ENCODE measurements around the gene BRD3. TPM values are rescaled to one million over a fixed set of nuclear protein-coding genes. Genes with fewer than 3 reads are reported as not detected.
A peak's percentile ranks its signal among the peaks of the same experiment; 100 is the strongest.

Gene BRD3
- total RNA-seq, 1 donor from 2014 or later = 72.4 TPM

DNA sequence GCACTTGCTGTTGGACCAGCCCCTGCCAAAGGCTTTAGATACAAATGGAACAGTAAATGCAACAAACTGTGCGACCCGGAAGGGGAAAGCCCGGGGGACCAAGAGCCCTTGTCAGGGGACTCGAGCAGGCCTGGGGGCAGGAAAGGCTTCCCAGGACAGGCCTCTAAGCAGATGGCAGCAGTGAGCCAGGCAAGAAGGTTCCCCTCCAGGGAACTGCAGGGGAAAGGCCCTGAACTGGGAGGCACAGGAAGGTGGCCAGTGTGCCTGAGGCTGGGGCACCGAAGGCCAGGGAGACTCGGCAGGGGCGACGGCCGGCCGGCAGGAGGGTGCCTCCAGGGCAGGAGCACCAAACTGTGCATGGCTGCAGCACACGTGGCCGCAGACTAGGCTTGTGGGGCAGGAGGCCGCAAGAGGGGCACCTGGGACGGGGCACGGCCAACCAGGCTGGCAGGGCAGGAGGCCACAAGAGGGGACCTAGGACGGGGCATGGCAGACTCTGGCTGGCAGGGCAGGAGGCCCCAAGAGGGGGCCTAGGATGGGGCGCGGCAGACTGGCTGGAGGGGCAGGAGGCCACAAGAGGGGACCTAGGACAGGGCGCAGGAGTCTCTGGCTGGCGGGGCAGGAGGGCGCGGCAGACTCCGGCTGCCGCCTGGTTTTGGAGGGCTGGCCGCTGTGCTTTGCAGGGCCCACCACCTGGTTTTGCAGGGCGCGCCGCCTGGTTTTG lies 85.7 kb downstream of the BRD3 start:
- TF ChIP-seq CTCF (conservative IDR thresholded peaks at IDR 0.05) = no peak
- peaks cover 4% of the 10 kb centered on the region for H3K36me3 Mint-ChIP-seq

DNA sequence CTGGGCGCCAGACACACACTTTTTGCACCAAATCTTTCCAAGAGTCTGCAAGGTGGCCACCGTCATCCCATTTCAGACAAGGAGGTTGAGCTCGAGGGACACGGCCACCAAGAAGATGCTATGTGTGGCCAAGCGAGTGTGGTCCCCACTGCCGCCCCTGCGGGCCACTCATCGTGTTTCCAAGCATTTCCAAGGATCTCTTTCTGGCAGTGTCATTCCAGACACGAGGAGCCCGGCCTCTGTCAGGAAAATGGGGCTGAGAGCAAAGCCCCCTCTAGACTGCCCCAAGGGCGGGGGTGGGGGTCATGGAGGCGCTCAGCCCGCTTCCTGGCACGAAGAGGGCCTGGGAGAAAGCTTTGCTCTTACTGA lies 86.3 kb downstream of the BRD3 start:
- peaks cover 4% of the 10 kb centered on the region for H3K36me3 Mint-ChIP-seq
- H3K4me1 Mint-ChIP-seq (ENCODE audit: unreplicated experiment) = peaks cover 49% of the 10 kb centered on the region
- TF ChIP-seq CTCF (conservative IDR thresholded peaks at IDR 0.05) = no peak
- no peaks in the 10 kb centered on the region for H3K27me3 Mint-ChIP-seq
- no peak overlapping the region for H3K4me3 Mint-ChIP-seq
- no peak overlapping the region for H3K27ac Mint-ChIP-seq
- no peak for DNase-seq (ENCODE audit: extremely low spot score, unreplicated experiment)
- no peaks in the 10 kb centered on the region for H3K9me3 Mint-ChIP-seq

More for the DNA sequence above, 85.7 kb downstream of the BRD3 start:
- H3K4me1 Mint-ChIP-seq (ENCODE audit: unreplicated experiment) = peaks cover 53% of the 10 kb centered on the region
- DNase-seq (ENCODE audit: extremely low spot score, unreplicated experiment) = no peak
- no peaks in the 10 kb centered on the region for H3K27me3 Mint-ChIP-seq
- no peak overlapping the region for H3K4me3 Mint-ChIP-seq
- H3K9me3 Mint-ChIP-seq = no peaks in the 10 kb centered on the region
- H3K27ac Mint-ChIP-seq = no peak overlapping the region

DNA sequence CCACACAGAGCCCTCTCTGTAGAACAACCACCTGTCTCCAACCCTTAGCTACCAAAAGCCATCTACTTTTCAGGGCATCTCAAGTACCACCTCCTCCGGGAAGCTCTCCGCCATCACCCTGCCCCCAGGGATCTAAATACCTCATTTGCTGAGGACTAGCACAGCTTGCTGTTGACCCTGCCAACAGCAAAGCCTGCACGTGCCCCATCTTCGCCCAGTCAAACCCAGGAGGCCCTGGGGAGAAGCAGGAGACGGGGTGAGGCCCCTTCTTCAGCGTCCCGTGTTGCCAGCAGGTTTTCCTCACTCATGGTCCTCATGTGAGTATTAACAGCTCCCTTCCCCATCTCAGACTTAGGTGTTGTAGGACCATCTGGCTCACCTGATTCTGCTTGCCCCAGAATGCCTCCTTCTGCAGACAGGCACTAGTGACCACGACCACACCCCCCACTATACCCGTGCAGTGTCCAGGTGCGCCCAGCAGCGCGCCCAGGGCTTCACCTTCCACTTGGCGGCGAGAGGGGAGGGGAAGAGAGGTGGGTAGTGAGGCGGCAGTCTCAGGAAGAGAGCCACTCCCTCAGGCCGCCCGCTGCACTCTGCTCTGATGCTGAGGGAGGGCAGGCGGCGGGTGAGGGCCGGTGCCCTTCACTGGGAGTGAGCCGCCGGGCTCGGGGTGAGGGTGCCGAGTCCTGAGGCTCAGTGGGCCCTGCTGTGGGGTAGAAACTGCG lies 86.8 kb downstream of the BRD3 start:
- H3K27ac Mint-ChIP-seq = peak overlapping the region; percentile 19
- H3K9me3 Mint-ChIP-seq = no peaks in the 10 kb centered on the region
- H3K4me3 Mint-ChIP-seq = no peak overlapping the region
- H3K27me3 Mint-ChIP-seq = no peaks in the 10 kb centered on the region
- no peak for TF ChIP-seq CTCF (conservative IDR thresholded peaks at IDR 0.05)
- DNase-seq (ENCODE audit: extremely low spot score, unreplicated experiment) = no peak
- H3K36me3 Mint-ChIP-seq = peaks cover under 1% of the 10 kb centered on the region
- peaks cover 44% of the 10 kb centered on the region for H3K4me1 Mint-ChIP-seq (ENCODE audit: unreplicated experiment)

Other genes starting within 250 kb of the BRD3 start
- 39.4 and 54.3 TPM in 2 replicates for gene VAV2, start 75.7 kb downstream of the BRD3 start, total RNA-seq (ENCODE audit: low replicate concordance)
- gene BRD3OS, start 42.5 kb downstream of the BRD3 start, total RNA-seq (ENCODE audit: low replicate concordance) = 17.0 and 24.0 TPM in 2 replicates
- 42.1 and 45.7 TPM in 2 replicates for gene WDR5, start 68.1 kb upstream of the BRD3 start, total RNA-seq (ENCODE audit: low replicate concordance)
- 66.2 and 78.6 TPM in 2 replicates for gene RNU6ATAC, start 96.5 kb upstream of the BRD3 start, total RNA-seq (ENCODE audit: low replicate concordance)